HepG2 (cell line): ENCODE data around the gene MAB21L4. TPM values are rescaled to one million over a fixed set of nuclear protein-coding genes. Genes with fewer than 3 reads are reported as not detected.
A peak's percentile ranks its signal among the peaks of the same experiment; 100 is the strongest.

Source experiments
- ATAC-seq: fragments of 200-7000 bp; cut with Tn5 transposase; 3 replicates; pipeline ENCODE4 v1.9.1; 2020; ENCODE audit warnings: mild to moderate bottlenecking, moderate library complexity
- BruUV-seq: library from RNA; stranded (reverse); fragments of 400-500 nt; replicated peaks from 2 replicates; lab custom pipeline; 2021; lab: Mats Ljungman, UMichigan
- CTCF ChIA-PET: fragments of 300-600 bp; formaldehyde crosslinking; extraction: SDS; loops from one replicate; lab custom pipeline; 2021; ENCODE audit warnings: low total read pairs, inconsistent platforms, low intra/inter-chr PET ratio; lab: Yijun Ruan, JAX
- POLR2A ChIA-PET: fragments of 350-600 bp; sonication (Branson Sonifier 250); formaldehyde crosslinking; loops from one replicate; lab custom pipeline; 2020; ENCODE audit warnings: antibody characterized with exemption, inconsistent platforms; lab: Yijun Ruan, JAX
- DNase-seq: peaks from one replicate; pipeline ENCODE4 v3.0.0-alpha.2; 2015; ENCODE audit warnings: low spot score
- FAIRE-seq: peaks from 3 replicates; lab custom pipeline; 2011; peaks lifted over from hg19 to GRCh38; lab: Jason Lieb, UNC
- H2AFZ ChIP-seq: one replicate; pipeline ENCODE4 v1.6.1; 2011; ENCODE audit warnings: low read length, inconsistent platforms
- H3K27ac ChIP-seq: fragments of 300-600 bp; 3 replicates; pipeline ENCODE4 v1.8.0; 2011; ENCODE audit warnings: mixed run types, mild to moderate bottlenecking, mixed read lengths, low read length, inconsistent platforms; ENCODE audit not compliant: insufficient read depth; ENCODE audit errors: extremely low read length
- H3K27me3 ChIP-seq, 2 experiments: fragments of 200-600 bp in 1 of 2; 2 replicates in 1 of 2; 3 replicates in 1 of 2; pipeline versions ENCODE4 v1.6.0 to v1.8.0; 2011; ENCODE audit warnings: low read length in 2 of 2, mild to moderate bottlenecking in 2 of 2, moderate library complexity in 2 of 2, inconsistent platforms in 1 of 2; ENCODE audit not compliant: insufficient read depth in 2 of 2, control insufficient read depth in 1 of 2
- H3K36me3 ChIP-seq, 2 experiments: fragments of 200-600 bp in 1 of 2; replicated peaks in 1 of 2; 2 replicates in 1 of 2; 3 replicates in 1 of 2; pipeline versions ENCODE4 v1.5.1 to v1.8.0; 2011; ENCODE audit warnings: low read length in 2 of 2, inconsistent platforms in 1 of 2; ENCODE audit not compliant: insufficient read depth in 2 of 2, control insufficient read depth in 1 of 2
- H3K4me1 ChIP-seq: 2 replicates; pipeline ENCODE4 v1.5.1; 2012; ENCODE audit warnings: low read length, inconsistent platforms; ENCODE audit not compliant: insufficient read depth
- H3K4me2 ChIP-seq: 2 replicates; pipeline ENCODE4 v1.6.0; 2011; ENCODE audit warnings: low read depth, low read length, inconsistent platforms
- H3K4me3 ChIP-seq, 3 experiments: fragments of 200-600 bp in 1 of 3; sonication (generic), shearing (Covaris generic) in 1 of 3; replicated peaks in 1 of 3; 2 replicates each; pipeline ENCODE4 v1.5.1; 2011 to 2016; ENCODE audit warnings: low read length in 3 of 3, inconsistent platforms in 2 of 3, low read depth in 2 of 3, mild to moderate bottlenecking in 2 of 3, control low read depth in 1 of 3, mixed read lengths in 1 of 3; ENCODE audit not compliant: insufficient read depth in 1 of 3
- H3K79me2 ChIP-seq: one replicate; pipeline ENCODE4 v1.6.1; 2011; ENCODE audit warnings: low read length, inconsistent platforms; ENCODE audit not compliant: insufficient read depth
- H3K9ac ChIP-seq: 2 replicates; pipeline ENCODE4 v1.6.0; 2011; ENCODE audit warnings: mild to moderate bottlenecking, low read depth, low read length, inconsistent platforms; ENCODE audit not compliant: insufficient read depth
- H3K9me3 ChIP-seq: 2 replicates; pipeline ENCODE4 v1.5.1; 2012; ENCODE audit warnings: mild to moderate bottlenecking, low read length
- H4K20me1 ChIP-seq: 2 replicates; pipeline ENCODE4 v1.6.0; 2011; ENCODE audit warnings: inconsistent platforms, mild to moderate bottlenecking, low read length, moderate library complexity; ENCODE audit not compliant: insufficient read depth
- CHD4 ChIP-seq: fragments of 200-600 bp; sonication (generic); IDR thresholded peaks from 2 replicates; pipeline ENCODE4 v1.7.0; 2017; ENCODE audit warnings: mild to moderate bottlenecking, low read length, borderline replicate concordance
- FOXO1 ChIP-seq: sonication (generic); formaldehyde crosslinking; IDR thresholded peaks from 2 replicates; pipeline ENCODE4 v1.4.0; 2020; ENCODE audit warnings: missing genetic modification reagents
- GATAD2A ChIP-seq: IDR thresholded peaks from 2 replicates; pipeline ENCODE4 v1.6.1; 2016
- JUN ChIP-seq: sonication (generic); formaldehyde crosslinking; IDR thresholded peaks from 2 replicates; pipeline ENCODE4 v1.4.0; 2020; ENCODE audit warnings: mild to moderate bottlenecking, missing genetic modification reagents
- KDM6A ChIP-seq: IDR thresholded peaks from 2 replicates; pipeline ENCODE4 v1.6.1; 2016; ENCODE audit warnings: low read depth
- MTA1 ChIP-seq: sonication (generic); formaldehyde crosslinking; IDR thresholded peaks from 2 replicates; pipeline ENCODE4 v1.4.0; 2020; ENCODE audit warnings: missing genetic modification reagents, mild to moderate bottlenecking, borderline replicate concordance
- NONO ChIP-seq, 2 experiments: fragments of 450-650 bp in 1 of 2; sonication (generic) in 1 of 2; formaldehyde crosslinking in 1 of 2; IDR thresholded peaks in 1 of 2; conservative IDR thresholded peaks in 1 of 2; 2 replicates each; pipeline versions ENCODE4 v1.6.1 to v1.8.0; 2017 to 2022; ENCODE audit warnings: mild to moderate bottlenecking in 1 of 2, missing genetic modification reagents in 1 of 2, moderate library complexity in 1 of 2
- POGZ ChIP-seq: sonication (generic); formaldehyde crosslinking; IDR thresholded peaks from 2 replicates; pipeline ENCODE4 v1.4.0; 2020; ENCODE audit warnings: mild to moderate bottlenecking, missing genetic modification reagents
- PPARG ChIP-seq: conservative IDR thresholded peaks from 2 replicates; pipeline ENCODE4 v1.6.1; 2016; ENCODE audit warnings: missing biosample characterization, missing genetic modification reagents
- SNAI1 ChIP-seq: sonication (generic); formaldehyde crosslinking; IDR thresholded peaks from 2 replicates; pipeline ENCODE4 v1.5.0; 2020; ENCODE audit warnings: mild to moderate bottlenecking, missing genetic modification reagents, borderline replicate concordance
- TMF1 ChIP-seq: sonication (generic); formaldehyde crosslinking; IDR thresholded peaks from 2 replicates; pipeline ENCODE4 v1.8.1; 2022; ENCODE audit warnings: low read depth, missing genetic modification reagents
- YEATS2 ChIP-seq: sonication (generic); formaldehyde crosslinking; IDR thresholded peaks from 2 replicates; pipeline ENCODE4 v1.4.0; 2020; ENCODE audit warnings: missing genetic modification reagents, borderline replicate concordance
- ZNF556 ChIP-seq: sonication (generic); formaldehyde crosslinking; IDR thresholded peaks from 2 replicates; pipeline ENCODE4 v1.4.0; 2020; ENCODE audit warnings: mild to moderate bottlenecking, missing genetic modification reagents, borderline replicate concordance
- ZNF615 ChIP-seq: sonication (generic); formaldehyde crosslinking; IDR thresholded peaks from 2 replicates; pipeline ENCODE4 v1.5.0; 2020; ENCODE audit warnings: mild to moderate bottlenecking, missing genetic modification reagents, borderline replicate concordance
- WGBS: methylation state at CpG from one replicate; pipeline ENCODE4 v1.1.6; 2017; ENCODE audit warnings: low lambda C conversion rate; 5-methylcytosine and 5-hydroxymethylcytosine counted together
- in situ Hi-C: cut with HindIII; loops from 2 replicates; pipeline ENCODE4 v1.10.0; 2017; ENCODE audit warnings: low pct_unique_long_range_greater_than_20kb; ENCODE audit not compliant: extremely low pct_ligation_motif_present
- intact Hi-C: fragments of 100-400 bp; cut with micrococcal nuclease; formaldehyde crosslinking; loops from one replicate; pipeline ENCODE4 v1.10.0; 2022; ENCODE audit not compliant: unreplicated experiment
- polyA plus RNA-seq, 8 experiments: library from polyadenylated mRNA; depleted of rRNA in 3 of 8; stranded (reverse) in 7 of 8; unstranded in 1 of 8; fragments of >200 nt; fragmentation: Illumina TruSeq in 4 of 8; extraction: Trizol in 4 of 8; gene quantifications; 2 replicates each; pipeline versions ENCODE4 v1.2.1 to v1.2.3, GENCODE V29; 2011 to 2016; ENCODE audit warnings: low read depth in 4 of 8, missing spikeins in 1 of 8, mixed read lengths in 1 of 8; ENCODE audit not compliant: insufficient read depth in 1 of 8
- total RNA-seq, 5 experiments: library from RNA; depleted of rRNA; stranded (reverse); fragments of >200 nt; fragmentation: Illumina TruSeq; extraction: Trizol; gene quantifications; 2 replicates each; pipeline ENCODE4 v1.2.3, GENCODE V29; 2016; ENCODE audit warnings: low read depth in 1 of 5
- TF ChIP-seq, protein P1 (sequence below): IDR thresholded peaks from 2 replicates; pipeline ENCODE4 v1.6.1; 2012; ENCODE audit warnings: low read depth, low read length, improper control_type of control experiment
- TF ChIP-seq, protein P2 (sequence below): sonication (generic); formaldehyde crosslinking; IDR thresholded peaks from 2 replicates; pipeline ENCODE4 v1.5.0; 2020; ENCODE audit warnings: mild to moderate bottlenecking, missing genetic modification reagents, borderline replicate concordance
- TF ChIP-seq, protein P3 (sequence below), 2 experiments: sonication (generic) in 1 of 2; formaldehyde crosslinking in 1 of 2; IDR thresholded peaks; 2 replicates each; pipeline versions ENCODE4 v1.4.0 to v1.6.1; 2018 to 2020; ENCODE audit warnings: missing genetic modification reagents in 2 of 2, borderline replicate concordance in 1 of 2, low read depth in 1 of 2, mild to moderate bottlenecking in 1 of 2, missing biosample characterization in 1 of 2

The MAB21L4 gene
- total and polyA plus RNA-seq, 2 of the 13 experiments (the other 11 are each of a cell fraction or from before 2014, with no cell fraction given): 3.0 to 14.0 TPM

DNA sequence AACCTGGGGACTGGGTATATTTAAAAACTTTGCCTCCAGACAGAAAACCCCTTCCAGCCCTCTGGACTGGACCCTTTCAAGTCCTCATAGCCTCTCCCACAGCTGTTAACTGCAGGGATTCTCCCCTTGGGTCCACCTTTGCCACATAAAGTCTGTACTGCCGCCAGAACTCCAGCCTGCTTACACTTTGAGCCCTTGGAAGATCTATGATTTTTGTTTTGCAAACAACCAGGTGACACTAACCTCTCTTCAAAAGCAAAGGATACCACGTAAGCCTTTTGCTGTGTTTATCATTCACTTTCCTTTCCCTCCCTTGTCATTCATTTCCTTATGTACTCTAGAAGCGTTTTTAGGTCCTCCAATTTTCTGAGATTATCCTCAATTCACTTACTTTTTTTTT lies 31.5 kb downstream of the MAB21L4 start:
- BruUV-seq: no TSS peak
- Histone ChIP-seq H4K20me1 (no peaks in the 10 kb centered on the region), H3K36me3 (no peaks in the 10 kb centered on the region), H3K9me3 (no peaks in the 10 kb centered on the region), H3K4me1 (peaks cover 85% of the 10 kb centered on the region), H3K27ac (peak overlapping the region; percentile 62), H3K9ac (no peak overlapping the region), H3K4me3 (no peak overlapping the region), H3K27me3 (peaks cover 0 to 2% of the 10 kb centered on the region in 2 experiments; a peak in 1 of 5 replicates), H3K4me2 (peak overlapping the region; percentile 46), H3K79me2 (no peaks in the 10 kb centered on the region), H2AFZ (no peak overlapping the region)
- DNase-seq (peak; percentile 66), FAIRE-seq (peak; percentile 87), ATAC-seq (peak; percentile 76)
- ChIA-PET POLR2A (interaction anchor here (0.7 to 1.3 kb wide), 3 partner anchors 10 to 441 kb away, joined by 3 to 8 read pairs (median 6); no protein-coding TSS in a partner anchor), CTCF (no interaction called here)
- 0% methylated on average over 3 of the region's 3 CpGs for WGBS
- in situ Hi-C loops (loop anchor here (25.0 kb wide), 1 partner anchor 773 kb away; the partner anchor contains the start of genes ATG4B and THAP4), intact Hi-C loops (no loop called here)
- no peak for TF ChIP-seq YEATS2 (CRISPR knock-in tag)
- peak; percentile 92 for TF ChIP-seq PPARG (CRISPR knock-in tag)
- TF ChIP-seq JUN (CRISPR knock-in tag): no peak
- TF ChIP-seq MTA1: 0 out of 2 replicates have a peak, but pooled peaks have one; percentile 59
- TF ChIP-seq FOXO1 (CRISPR knock-in tag): peak; percentile 89; the same call in 1 of the 2 replicates
- TF ChIP-seq TMF1 (CRISPR knock-in tag): no peak
- TF ChIP-seq, protein P1, sequence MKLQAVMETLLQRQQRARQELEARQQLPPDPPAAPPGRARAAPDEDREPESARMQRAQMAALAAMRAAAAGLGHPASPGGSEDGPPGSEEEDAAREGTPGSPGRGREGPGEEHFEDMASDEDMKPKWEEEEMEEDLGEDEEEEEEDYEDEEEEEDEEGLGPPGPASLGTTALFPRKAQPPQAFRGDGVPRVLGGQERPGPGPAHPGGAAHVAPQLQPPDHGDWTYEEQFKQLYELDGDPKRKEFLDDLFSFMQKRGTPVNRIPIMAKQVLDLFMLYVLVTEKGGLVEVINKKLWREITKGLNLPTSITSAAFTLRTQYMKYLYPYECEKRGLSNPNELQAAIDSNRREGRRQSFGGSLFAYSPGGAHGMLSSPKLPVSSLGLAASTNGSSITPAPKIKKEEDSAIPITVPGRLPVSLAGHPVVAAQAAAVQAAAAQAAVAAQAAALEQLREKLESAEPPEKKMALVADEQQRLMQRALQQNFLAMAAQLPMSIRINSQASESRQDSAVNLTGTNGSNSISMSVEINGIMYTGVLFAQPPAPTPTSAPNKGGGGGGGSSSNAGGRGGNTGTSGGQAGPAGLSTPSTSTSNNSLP: 0 out of 2 replicates have a peak, but pooled peaks have one; percentile 36
- 0 out of 2 replicates have a peak, but pooled peaks have one; percentile 0 for TF ChIP-seq SNAI1
- TF ChIP-seq NONO (IDR thresholded peaks at IDR 0.05): no peak
- 0 out of 2 replicates have a peak, but pooled peaks have one; percentile 28 for TF ChIP-seq NONO (CRISPR knock-in tag; conservative IDR thresholded peaks at IDR 0.05)
- 0 out of 2 replicates have a peak, but pooled peaks have one; percentile 38 for TF ChIP-seq CHD4
- TF ChIP-seq POGZ (CRISPR knock-in tag): no peak
- TF ChIP-seq ZNF556: peak; percentile 51; the same call in 1 of the 2 replicates
- peak; percentile 69; the same call in 1 of the 2 replicates for TF ChIP-seq GATAD2A (CRISPR knock-in tag)
- no peak for TF ChIP-seq ZNF615 (CRISPR knock-in tag)
- TF ChIP-seq, protein P2, sequence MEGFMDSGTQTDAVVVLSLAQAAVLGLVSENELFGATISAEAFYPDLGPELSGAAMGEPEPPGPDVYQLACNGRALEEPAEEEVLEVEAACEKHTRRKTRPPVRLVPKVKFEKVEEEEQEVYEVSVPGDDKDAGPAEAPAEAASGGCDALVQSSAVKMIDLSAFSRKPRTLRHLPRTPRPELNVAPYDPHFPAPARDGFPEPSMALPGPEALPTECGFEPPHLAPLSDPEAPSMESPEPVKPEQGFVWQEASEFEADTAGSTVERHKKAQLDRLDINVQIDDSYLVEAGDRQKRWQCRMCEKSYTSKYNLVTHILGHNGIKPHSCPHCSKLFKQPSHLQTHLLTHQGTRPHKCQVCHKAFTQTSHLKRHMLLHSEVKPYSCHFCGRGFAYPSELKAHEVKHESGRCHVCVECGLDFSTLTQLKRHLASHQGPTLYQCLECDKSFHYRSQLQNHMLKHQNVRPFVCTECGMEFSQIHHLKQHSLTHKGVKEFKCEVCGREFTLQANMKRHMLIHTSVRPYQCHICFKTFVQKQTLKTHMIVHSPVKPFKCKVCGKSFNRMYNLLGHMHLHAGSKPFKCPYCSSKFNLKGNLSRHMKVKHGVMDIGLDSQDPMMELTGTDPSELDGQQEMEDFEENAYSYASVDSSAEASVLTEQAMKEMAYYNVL (CRISPR knock-in tag): peak; percentile 77; the same call in 1 of the 2 replicates
- TF ChIP-seq KDM6A: 0 out of 2 replicates have a peak, but pooled peaks have one; percentile 73
- TF ChIP-seq, protein P3, sequence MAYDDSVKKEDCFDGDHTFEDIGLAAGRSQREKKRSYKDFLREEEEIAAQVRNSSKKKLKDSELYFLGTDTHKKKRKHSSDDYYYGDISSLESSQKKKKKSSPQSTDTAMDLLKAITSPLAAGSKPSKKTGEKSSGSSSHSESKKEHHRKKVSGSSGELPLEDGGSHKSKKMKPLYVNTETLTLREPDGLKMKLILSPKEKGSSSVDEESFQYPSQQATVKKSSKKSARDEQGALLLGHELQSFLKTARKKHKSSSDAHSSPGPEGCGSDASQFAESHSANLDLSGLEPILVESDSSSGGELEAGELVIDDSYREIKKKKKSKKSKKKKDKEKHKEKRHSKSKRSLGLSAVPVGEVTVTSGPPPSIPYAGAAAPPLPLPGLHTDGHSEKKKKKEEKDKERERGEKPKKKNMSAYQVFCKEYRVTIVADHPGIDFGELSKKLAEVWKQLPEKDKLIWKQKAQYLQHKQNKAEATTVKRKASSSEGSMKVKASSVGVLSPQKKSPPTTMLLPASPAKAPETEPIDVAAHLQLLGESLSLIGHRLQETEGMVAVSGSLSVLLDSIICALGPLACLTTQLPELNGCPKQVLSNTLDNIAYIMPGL (CRISPR knock-in tag; IDR thresholded peaks at IDR 0.05; ENCODE audit: borderline replicate concordance in 1 of 2, low read depth in 1 of 2): peak in 1 of 2 experiments; percentile 32; a peak in 1 of 4 replicates
